Measurements from ENCODE around the gene RAC2. TPM values are rescaled to one million over a fixed set of nuclear protein-coding genes. Genes with fewer than 3 reads are reported as not detected.

Gene RAC2
- total RNA-seq, 4 donors from 2014 or later, result 4.1 to 21.9 (median 7.2) TPM

- Histone ChIP-seq H3K4me3 (no peak overlapping the region), H3K9me3 (no peaks in the 10 kb centered on the region), H3K27me3 (no peaks in the 10 kb centered on the region), H3K4me1 (peaks cover 33 to 35% (median 34%) of the 10 kb centered on the region in 4 donors), H3K27ac (replicated peaks in 1 of 4) (peak overlapping the region in 1 of 4 donors; percentile 54), H3K36me3 (peaks cover 0 to 6% (median 2%) of the 10 kb centered on the region in 4 donors)
- intact Hi-C loops (cut with DNase I), result no loop called here
- DNase-seq (ENCODE audit: extremely low spot score), result no peak
- 93% methylated on average over 8 of the region's 15 CpGs for WGBS
- no peak for TF ChIP-seq POLR2AphosphoS5 (IDR thresholded peaks at IDR 0.05)
- TF ChIP-seq POLR2A (IDR thresholded peaks at IDR 0.05; ENCODE audit: low read depth), result no peak
- TF ChIP-seq EP300 (IDR thresholded peaks at IDR 0.05), result no peak
These were observed 63.4 kb downstream of the RAC2 start for GRCh38 chr22:37180531-37181231.

- H3K27me3 ChIP-seq, result no peaks in the 10 kb centered on the region
- WGBS, result 92% methylated on average over 29 of the region's 31 CpGs
- no peaks in the 10 kb centered on the region for H3K9me3 ChIP-seq
- no peak overlapping the region for H3K4me3 ChIP-seq
- peak overlapping the region in 1 of 4 donors; percentile 54 for H3K27ac ChIP-seq (replicated peaks in 1 of 4)
- H3K36me3 ChIP-seq, result peaks cover 0 to 6% (median 2%) of the 10 kb centered on the region in 4 donors
- no peak for DNase-seq (ENCODE audit: extremely low spot score)
- intact Hi-C loops (cut with DNase I), result no loop called here
- peaks cover 37 to 39% (median 38%) of the 10 kb centered on the region in 4 donors for H3K4me1 ChIP-seq
- TF ChIP-seq EP300 (IDR thresholded peaks at IDR 0.05), result no peak
- no peak for TF ChIP-seq CTCF (IDR thresholded peaks at IDR 0.05)
- TF ChIP-seq POLR2AphosphoS5 (IDR thresholded peaks at IDR 0.05), result no peak
- no peak for TF ChIP-seq POLR2A (IDR thresholded peaks at IDR 0.05; ENCODE audit: low read depth)
These were observed 64.2 kb downstream of the RAC2 start for GRCh38 chr22:37179622-37180420.

GRCh38 chr22:37179126-37179470 lies 65.0 kb downstream of the RAC2 start:
- no peak overlapping the region for H3K4me3 ChIP-seq
- peaks cover 0 to 6% (median 2%) of the 10 kb centered on the region in 4 donors for H3K36me3 ChIP-seq
- H3K27me3 ChIP-seq, result no peaks in the 10 kb centered on the region
- TF ChIP-seq POLR2AphosphoS5 (IDR thresholded peaks at IDR 0.05) (no peak), POLR2A (IDR thresholded peaks at IDR 0.05; ENCODE audit: low read depth) (no peak), EP300 (IDR thresholded peaks at IDR 0.05) (no peak), CTCF (IDR thresholded peaks at IDR 0.05) (no peak)
- no peaks in the 10 kb centered on the region for H3K9me3 ChIP-seq
- H3K4me1 ChIP-seq, result peaks cover 37 to 39% (median 38%) of the 10 kb centered on the region in 4 donors
- WGBS, result 90% methylated on average over 10 of the region's 10 CpGs
- peak overlapping the region in 2 of 4 donors; percentile 2 to 38 for H3K27ac ChIP-seq (replicated peaks in 1 of 4)
- intact Hi-C loops (cut with DNase I), result no loop called here
- no peak for DNase-seq (ENCODE audit: extremely low spot score)

GRCh38 chr22:37178350-37179125 lies 65.5 kb downstream of the RAC2 start:
- Histone ChIP-seq H3K9me3 (no peaks in the 10 kb centered on the region), H3K36me3 (peaks cover 0 to 6% (median 2%) of the 10 kb centered on the region in 4 donors), H3K27me3 (no peaks in the 10 kb centered on the region), H3K4me1 (peaks cover 37 to 39% (median 38%) of the 10 kb centered on the region in 4 donors), H3K4me3 (no peak overlapping the region), H3K27ac (replicated peaks in 1 of 4) (peak overlapping the region; percentile 2 to 38 (median 18))
- DNase-seq (ENCODE audit: extremely low spot score), result no peak
- TF ChIP-seq POLR2A (IDR thresholded peaks at IDR 0.05; ENCODE audit: low read depth) (no peak), POLR2AphosphoS5 (IDR thresholded peaks at IDR 0.05) (no peak), CTCF (IDR thresholded peaks at IDR 0.05) (no peak), EP300 (IDR thresholded peaks at IDR 0.05) (no peak)
- intact Hi-C loops (cut with DNase I), result no loop called here
- WGBS, result 56% methylated on average over 11 of the region's 17 CpGs

Data from esophagus muscularis mucosa (tissue), 4 donors.